GM12878 (cell line): ENCODE data around the gene GPBP1L1.

Experiments
- FOXM1 ChIP-seq: IDR thresholded peaks from 2 replicates; pipeline ENCODE4 v1.6.1; 2012; ENCODE audit warnings: low read depth, mild to moderate bottlenecking, inconsistent platforms, low read length, moderate library complexity
- HDAC2 ChIP-seq: fragments of 200-600 bp; sonication (generic); IDR thresholded peaks from 2 replicates; pipeline ENCODE4 v1.6.1; 2017
- IKZF1 ChIP-seq: fragments of 450-650 bp; conservative IDR thresholded peaks from 2 replicates; pipeline ENCODE4 v1.6.1; 2017; ENCODE audit warnings: antibody characterized with exemption, mild to moderate bottlenecking
- MAX ChIP-seq: IDR thresholded peaks from 2 replicates; pipeline ENCODE4 v1.6.1; 2012; ENCODE audit warnings: low read depth, low read length, improper control_type of control experiment
- POLR2AphosphoS2 ChIP-seq: IDR thresholded peaks from 2 replicates; pipeline ENCODE4 v1.6.1; 2011; ENCODE audit warnings: low read depth, mild to moderate bottlenecking, low read length, improper control_type of control experiment, moderate library complexity
- SP1 ChIP-seq: IDR thresholded peaks from one replicate; pipeline ENCODE4 v1.6.1; 2011; ENCODE audit warnings: low read depth, low read length
- TAF1 ChIP-seq: IDR thresholded peaks from 2 replicates; pipeline ENCODE4 v1.6.1; 2011; ENCODE audit warnings: mild to moderate bottlenecking, low read depth, low read length, borderline replicate concordance
- TF ChIP-seq, protein P1 (sequence below): fragments of 450-650 bp; IDR thresholded peaks from 2 replicates; pipeline ENCODE4 v1.6.1; 2018; ENCODE audit warnings: mild to moderate bottlenecking, low read depth, moderate library complexity; ENCODE audit not compliant: partially characterized antibody

GRCh38 chr1:45713711-45714110 lies 27.4 kb upstream of the GPBP1L1 start:
- no peak for TF ChIP-seq HDAC2
- no peak for TF ChIP-seq MAX
- TF ChIP-seq, protein P1, sequence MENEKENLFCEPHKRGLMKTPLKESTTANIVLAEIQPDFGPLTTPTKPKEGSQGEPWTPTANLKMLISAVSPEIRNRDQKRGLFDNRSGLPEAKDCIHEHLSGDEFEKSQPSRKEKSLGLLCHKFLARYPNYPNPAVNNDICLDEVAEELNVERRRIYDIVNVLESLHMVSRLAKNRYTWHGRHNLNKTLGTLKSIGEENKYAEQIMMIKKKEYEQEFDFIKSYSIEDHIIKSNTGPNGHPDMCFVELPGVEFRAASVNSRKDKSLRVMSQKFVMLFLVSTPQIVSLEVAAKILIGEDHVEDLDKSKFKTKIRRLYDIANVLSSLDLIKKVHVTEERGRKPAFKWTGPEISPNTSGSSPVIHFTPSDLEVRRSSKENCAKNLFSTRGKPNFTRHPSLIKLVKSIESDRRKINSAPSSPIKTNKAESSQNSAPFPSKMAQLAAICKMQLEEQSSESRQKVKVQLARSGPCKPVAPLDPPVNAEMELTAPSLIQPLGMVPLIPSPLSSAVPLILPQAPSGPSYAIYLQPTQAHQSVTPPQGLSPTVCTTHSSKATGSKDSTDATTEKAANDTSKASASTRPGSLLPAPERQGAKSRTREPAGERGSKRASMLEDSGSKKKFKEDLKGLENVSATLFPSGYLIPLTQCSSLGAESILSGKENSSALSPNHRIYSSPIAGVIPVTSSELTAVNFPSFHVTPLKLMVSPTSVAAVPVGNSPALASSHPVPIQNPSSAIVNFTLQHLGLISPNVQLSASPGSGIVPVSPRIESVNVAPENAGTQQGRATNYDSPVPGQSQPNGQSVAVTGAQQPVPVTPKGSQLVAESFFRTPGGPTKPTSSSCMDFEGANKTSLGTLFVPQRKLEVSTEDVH, result no peak
- no peak for TF ChIP-seq SP1
- TF ChIP-seq FOXM1, result no peak
- TF ChIP-seq IKZF1, result no peak
- no peak for TF ChIP-seq POLR2AphosphoS2
- no peak for TF ChIP-seq TAF1
